ENCODE results near the gene COMMD2.

DNA sequence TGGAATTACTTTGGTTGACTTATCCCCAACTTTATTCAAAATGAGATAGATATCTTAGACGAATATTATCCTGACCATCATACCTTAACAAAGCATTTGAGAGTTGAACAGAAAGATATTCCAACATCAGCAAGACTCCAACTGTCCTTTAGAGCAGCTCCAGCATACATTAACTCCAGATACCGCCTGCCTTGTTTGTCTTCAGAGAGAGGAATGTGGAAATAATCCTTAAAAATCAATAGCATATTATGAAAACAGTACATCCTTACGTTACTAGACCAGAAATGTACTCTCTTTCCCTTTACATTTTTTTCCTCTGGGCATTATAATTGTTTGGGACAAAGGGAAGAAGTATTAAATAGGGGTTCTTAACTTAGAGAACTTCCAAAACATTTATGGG is 38.4 kb upstream of the COMMD2 start:
- TF ChIP-seq, protein P1, sequence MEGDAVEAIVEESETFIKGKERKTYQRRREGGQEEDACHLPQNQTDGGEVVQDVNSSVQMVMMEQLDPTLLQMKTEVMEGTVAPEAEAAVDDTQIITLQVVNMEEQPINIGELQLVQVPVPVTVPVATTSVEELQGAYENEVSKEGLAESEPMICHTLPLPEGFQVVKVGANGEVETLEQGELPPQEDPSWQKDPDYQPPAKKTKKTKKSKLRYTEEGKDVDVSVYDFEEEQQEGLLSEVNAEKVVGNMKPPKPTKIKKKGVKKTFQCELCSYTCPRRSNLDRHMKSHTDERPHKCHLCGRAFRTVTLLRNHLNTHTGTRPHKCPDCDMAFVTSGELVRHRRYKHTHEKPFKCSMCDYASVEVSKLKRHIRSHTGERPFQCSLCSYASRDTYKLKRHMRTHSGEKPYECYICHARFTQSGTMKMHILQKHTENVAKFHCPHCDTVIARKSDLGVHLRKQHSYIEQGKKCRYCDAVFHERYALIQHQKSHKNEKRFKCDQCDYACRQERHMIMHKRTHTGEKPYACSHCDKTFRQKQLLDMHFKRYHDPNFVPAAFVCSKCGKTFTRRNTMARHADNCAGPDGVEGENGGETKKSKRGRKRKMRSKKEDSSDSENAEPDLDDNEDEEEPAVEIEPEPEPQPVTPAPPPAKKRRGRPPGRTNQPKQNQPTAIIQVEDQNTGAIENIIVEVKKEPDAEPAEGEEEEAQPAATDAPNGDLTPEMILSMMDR (IDR thresholded peaks at IDR 0.05) = no peak
- TF ChIP-seq POLR2A (IDR thresholded peaks at IDR 0.05) = no peak

All from right lobe of liver (tissue), 4 donors.